ENCODE measurements around the gene SETD3.

Gene SETD3

DNA sequence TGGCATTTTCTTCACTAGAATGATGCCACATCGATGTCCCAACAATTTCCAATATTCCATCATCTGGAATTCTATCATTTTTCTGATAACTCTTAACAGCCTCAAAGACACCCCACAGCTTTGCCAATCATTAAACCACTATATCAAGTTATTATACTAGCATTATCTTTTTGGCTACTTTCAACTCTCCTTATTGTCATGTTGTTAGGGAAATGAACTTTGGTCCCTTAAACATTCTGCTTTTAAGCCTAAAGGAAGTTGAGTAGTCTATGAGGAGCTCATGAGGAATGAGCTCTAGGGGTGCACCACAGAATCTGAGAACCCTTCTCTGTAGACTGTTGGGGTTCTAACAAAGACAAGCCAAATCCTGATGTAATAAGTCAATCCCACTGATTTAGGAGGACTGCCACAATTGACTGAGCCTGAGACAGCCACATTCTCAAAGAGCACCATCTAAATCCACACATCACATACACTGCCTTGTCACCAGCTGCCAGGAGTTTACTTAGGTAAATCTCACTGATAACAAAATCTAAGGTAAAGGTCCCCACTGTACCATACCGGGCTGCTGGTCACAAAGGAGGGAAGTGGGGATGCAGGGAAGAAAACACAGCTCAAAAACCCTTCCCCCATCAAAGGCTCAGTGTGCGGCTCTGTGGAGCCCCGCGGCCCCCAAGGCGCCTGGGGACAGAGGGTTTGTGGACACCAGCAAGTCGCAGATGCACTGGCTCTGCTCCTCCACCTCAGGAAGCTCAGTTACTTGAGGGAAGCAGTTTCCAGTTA, 58.2 kb downstream of the SETD3 start:
- no peak for DNase-seq (ENCODE audit: low spot score)

DNA sequence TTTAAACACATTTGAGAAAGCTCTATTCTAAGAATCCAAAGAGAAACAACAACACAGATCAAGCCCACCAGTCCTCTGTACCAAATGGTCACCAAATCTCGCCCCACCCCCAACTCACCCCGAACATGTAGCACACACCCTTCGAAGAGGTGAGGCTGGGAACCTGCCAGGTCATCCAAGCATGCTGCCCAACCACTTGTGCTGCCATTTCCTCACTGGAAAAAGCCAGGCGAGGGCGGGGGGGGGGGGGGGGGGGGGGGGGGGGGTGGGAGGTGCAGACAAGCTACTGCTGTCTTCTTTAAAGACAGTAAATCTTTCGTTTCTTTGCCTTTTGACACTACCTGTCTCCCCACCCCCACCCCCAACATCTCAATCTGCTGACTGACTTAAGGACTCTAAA, 59.9 kb downstream of the SETD3 start:
- no peak for DNase-seq (ENCODE audit: low spot score)

- no peak for DNase-seq (ENCODE audit: low spot score)
These were observed 60.8 kb downstream of the SETD3 start for GRCh38 chr14:99419905-99420304.

GRCh38 chr14:99418242-99418641, 62.4 kb downstream of the SETD3 start:
- no peak for DNase-seq (ENCODE audit: low spot score)

DNA sequence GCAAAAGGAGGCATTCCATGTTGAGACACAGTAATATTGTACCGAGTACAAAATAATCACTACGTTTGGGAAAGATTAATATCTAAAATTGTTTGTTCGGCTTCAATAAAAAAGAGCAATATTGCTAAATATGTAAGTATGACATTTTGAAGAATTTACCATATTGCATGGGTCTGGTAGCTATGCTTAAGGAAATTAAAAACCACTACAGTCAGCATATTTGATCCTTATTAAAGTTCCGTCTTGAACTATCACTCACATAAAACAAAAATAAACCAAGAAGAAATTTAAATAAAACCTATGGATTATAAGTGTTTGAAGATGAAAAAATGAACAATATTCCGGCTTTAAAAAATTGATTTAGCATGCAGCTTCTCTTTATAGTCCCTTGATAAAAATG, 63.8 kb downstream of the SETD3 start:
- no peak for DNase-seq (ENCODE audit: low spot score)

DNA sequence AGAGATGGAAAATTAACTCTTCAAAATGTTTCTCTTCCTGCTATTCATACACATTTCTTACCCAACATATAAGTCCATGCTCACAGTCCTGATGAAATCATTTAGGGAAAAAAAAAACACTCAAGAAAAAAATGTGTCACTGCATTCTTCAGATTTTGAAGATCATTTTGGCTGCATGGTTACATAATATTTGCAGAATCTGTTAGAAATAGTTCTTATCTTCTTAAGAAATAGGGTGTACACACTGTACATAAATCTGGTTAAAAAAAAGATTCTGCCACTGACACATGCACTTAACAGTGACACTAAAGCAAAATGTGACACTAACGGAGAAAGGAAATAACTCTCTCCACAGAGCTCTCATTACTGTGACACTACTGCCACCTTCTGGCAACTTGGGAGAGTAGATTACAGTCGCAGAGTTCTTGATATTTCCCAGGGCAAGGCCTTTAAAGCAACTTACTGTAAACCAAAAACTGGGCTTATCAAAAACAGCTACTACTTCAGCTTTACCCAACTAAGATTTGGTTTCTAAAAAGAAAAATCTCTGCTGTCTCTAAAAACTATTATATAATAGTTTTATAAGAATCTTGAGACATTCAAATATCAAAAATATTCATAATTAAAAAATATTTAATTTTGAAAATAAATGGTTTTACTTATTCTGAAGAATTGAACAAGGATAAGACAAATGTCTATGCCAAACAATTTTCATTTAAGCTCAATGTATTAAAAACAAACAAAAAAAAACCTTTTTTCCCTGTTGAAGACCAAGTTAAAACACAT, 65.0 kb downstream of the SETD3 start:
- no peak for DNase-seq (ENCODE audit: low spot score)

DNA sequence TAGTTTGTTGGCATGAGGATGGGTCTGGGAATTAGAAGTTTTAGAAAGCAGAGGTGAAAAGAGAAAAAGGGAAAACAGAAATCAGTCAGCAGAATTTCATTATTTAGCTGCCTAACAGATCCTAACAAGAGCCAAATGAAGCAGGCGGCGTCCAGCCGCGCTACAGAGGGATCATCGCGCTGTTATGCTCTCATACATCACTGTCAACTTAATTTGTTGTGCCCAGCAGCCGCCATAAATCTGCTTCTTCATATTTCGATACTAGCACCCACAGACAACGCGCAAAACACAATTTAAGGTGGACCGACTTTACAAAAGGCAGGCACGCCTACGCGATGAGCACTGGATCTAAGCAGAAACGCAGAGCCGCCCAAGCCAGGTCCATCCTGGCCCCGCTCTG, 66.7 kb downstream of the SETD3 start:
- no peak for DNase-seq (ENCODE audit: low spot score)

DNA sequence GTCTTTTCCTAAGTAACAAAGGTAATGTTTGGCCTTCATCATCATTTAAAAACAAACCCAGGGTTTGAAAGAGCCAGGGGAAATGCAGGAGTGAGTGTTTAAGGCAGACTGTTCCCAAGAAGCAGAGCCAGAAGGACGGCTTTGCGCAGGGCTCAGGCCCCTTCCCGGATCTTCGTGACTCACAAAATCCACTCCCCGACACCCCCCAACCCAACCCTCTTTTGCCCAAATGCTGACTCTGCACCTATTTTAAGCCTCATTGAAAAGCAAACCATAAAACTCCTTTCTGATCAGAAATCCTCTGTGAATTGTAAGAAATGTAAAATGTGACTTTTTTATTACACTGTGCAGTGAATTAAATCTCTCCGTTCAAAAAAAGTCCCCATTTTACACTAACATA, 67.5 kb downstream of the SETD3 start:
- DNase-seq (ENCODE audit: low spot score), result no peak

DNA sequence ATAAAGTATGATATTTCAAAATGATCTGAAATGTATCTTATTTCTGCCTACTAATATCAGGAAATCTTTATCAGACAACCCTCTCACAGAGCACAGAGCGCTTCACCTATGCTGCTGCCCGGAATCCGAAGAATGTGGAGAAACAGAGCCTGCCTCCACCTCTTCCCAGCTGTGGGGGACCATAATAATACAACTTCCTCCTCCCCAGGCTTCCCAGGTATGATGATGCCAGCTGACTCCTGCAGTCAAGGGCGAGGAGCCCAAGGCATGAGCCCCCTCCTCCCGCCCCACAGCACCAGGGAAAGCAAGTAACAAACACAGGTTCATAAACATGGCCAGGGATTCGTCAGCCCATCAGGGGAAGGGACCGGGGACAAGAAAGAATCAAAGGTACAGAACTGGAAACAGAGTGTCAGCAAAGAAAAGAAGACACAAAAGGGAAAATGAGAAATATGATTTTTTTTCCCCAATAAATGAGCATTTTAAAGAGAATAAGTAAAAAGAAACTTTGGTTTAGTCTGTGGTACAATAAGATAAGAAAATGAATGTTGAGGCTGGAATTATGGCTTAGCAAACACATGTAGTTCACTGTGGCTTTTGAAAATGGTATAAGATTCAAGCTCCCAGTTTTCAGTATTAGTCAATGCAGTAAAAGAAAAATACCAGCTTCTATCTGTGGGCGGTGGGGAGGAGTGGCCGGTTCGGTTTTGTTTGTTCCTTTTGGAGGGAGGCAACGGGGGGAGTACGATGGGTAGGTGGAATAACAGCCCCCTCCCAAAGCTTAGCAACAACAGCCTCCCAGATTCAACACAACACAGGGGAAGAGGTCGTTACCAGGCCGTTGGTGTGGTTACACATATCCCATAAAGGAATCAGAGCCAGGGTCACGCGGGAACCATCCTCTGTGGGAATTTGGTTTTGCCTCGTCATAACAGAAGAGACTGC, 68.3 kb downstream of the SETD3 start:
- DNase-seq (ENCODE audit: low spot score), result no peak

DNA sequence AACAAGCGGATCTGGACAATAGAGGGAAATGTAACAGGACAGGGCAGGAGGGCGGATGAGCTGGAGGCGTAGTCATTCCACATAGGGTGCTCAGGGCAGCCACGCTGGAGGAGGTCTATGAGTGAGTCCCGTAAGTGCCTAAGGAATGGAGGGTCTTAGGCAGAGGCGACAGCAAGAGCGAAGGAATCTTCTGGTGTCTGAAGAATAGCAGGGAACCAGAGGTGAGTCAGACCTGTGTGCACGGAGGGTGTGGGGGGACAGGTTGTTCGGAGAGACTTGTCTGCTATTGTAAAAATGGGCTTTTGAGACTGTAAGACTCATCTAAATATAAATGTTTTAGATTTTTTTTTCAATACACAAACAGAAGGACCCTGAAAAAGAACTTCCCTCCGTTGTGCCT, 70.6 kb downstream of the SETD3 start:
- DNase-seq (ENCODE audit: low spot score), result no peak

- no peak for DNase-seq (ENCODE audit: low spot score)
These were observed 71.7 kb downstream of the SETD3 start for GRCh38 chr14:99408971-99409289.

- DNase-seq (ENCODE audit: low spot score), result no peak
These were observed 72.2 kb downstream of the SETD3 start for GRCh38 chr14:99408286-99408970.

DNA sequence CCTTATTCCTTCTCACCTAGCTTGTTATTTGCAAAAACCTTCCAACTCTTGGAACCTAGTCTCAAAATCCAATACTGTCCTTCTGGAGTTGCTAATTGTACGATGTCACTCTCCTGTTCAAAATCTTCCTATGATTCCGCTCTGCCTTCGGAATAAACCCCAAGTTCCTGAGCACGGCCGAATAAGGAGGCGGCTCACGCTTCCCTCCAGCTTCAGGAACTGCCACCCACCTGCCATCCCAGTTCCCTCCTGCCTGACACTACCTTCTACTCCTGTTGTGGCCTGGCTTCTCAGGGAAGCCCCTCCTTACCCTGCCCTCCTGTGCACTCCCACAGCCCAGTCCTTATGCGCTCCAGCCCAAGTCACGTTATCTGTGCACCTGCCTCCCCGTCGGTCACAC, 73.2 kb downstream of the SETD3 start:
- no peak for DNase-seq (ENCODE audit: low spot score)

GRCh38 chr14:99402950-99403349, 77.7 kb downstream of the SETD3 start:
- no peak for DNase-seq (ENCODE audit: low spot score)

GRCh38 chr14:99402285-99402648, 78.4 kb downstream of the SETD3 start:
- no peak for DNase-seq (ENCODE audit: low spot score)

- DNase-seq (ENCODE audit: low spot score), result no peak
These were observed 78.9 kb downstream of the SETD3 start for GRCh38 chr14:99401621-99402284.

DNA sequence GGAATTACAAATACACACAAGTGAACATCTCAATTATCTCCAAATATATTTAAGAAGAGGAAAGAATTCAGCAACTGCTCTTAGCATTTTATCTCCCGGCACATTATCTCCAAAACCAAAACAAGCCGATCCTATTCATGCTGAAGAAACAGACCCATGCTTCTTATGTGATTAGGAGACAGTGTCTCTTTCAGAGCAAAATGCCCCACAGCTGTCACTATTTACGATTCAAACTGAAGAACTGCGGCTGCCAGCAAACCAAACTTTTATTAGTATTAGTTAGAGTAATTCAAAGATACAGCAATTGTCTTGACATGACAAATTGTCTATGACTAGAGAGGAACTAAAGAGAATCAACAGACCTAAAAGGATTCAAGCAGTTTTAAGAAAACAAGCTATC, 79.4 kb downstream of the SETD3 start:
- no peak for DNase-seq (ENCODE audit: low spot score)

DNA sequence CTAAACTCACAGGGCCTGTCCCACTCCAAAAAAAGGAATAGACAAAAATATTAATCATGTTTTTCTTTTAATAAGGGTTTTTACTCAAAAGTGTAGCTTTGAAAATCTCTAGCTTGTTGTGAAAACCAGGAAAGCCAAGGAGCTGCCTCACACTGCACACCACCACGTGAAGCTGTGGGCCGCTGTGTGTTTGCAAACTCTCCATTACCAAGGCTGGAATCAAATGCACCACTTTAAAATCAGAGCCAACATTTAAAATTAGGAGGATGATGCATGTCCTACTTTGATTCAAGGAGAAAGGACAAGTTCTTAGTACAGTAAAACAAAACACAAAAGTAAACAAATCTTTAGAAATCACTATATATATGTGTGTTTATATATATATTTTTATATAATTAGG, 83.0 kb downstream of the SETD3 start:
- no peak for DNase-seq (ENCODE audit: low spot score)

- DNase-seq (ENCODE audit: low spot score), result no peak
These were observed 84.6 kb downstream of the SETD3 start for GRCh38 chr14:99395909-99396530.

- DNase-seq (ENCODE audit: low spot score), result no peak
These were observed 86.0 kb downstream of the SETD3 start for GRCh38 chr14:99394602-99395156.

Measured in left forelimb (tissue), 1 donor.